GM12872 (cell line): ENCODE data around the gene CNGB1.
A peak's percentile ranks its signal among the peaks of the same experiment; 100 is the strongest.

Experiments used
- TF ChIP-seq, protein P1 (sequence below): IDR thresholded peaks from 3 replicates; pipeline ENCODE4 v1.5.1; 2011; ENCODE audit warnings: low read depth, mild to moderate bottlenecking, low read length, moderate library complexity; ENCODE audit not compliant: insufficient read depth

Gene CNGB1

DNA sequence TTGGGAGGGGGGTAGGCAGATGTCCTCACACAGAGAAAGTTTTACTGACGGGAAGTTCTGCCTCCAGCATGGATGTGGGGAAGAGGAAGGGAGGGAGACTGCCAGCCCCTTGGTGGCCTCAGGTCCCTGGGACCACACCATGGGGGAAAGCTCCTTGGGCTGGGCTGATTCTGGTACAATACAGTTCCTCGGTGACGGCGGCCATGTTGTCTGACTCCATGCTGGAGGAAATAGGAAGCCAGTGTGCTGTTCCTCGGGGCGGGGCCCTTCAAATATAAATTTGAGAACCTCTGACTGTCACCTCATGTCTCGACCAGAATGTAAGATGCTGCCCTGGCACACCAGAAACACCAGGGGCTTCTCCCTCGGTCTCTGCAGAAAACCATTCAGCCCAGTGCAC lies 66.8 kb downstream of the CNGB1 start:
- TF ChIP-seq, protein P1, sequence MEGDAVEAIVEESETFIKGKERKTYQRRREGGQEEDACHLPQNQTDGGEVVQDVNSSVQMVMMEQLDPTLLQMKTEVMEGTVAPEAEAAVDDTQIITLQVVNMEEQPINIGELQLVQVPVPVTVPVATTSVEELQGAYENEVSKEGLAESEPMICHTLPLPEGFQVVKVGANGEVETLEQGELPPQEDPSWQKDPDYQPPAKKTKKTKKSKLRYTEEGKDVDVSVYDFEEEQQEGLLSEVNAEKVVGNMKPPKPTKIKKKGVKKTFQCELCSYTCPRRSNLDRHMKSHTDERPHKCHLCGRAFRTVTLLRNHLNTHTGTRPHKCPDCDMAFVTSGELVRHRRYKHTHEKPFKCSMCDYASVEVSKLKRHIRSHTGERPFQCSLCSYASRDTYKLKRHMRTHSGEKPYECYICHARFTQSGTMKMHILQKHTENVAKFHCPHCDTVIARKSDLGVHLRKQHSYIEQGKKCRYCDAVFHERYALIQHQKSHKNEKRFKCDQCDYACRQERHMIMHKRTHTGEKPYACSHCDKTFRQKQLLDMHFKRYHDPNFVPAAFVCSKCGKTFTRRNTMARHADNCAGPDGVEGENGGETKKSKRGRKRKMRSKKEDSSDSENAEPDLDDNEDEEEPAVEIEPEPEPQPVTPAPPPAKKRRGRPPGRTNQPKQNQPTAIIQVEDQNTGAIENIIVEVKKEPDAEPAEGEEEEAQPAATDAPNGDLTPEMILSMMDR, result no peak

DNA sequence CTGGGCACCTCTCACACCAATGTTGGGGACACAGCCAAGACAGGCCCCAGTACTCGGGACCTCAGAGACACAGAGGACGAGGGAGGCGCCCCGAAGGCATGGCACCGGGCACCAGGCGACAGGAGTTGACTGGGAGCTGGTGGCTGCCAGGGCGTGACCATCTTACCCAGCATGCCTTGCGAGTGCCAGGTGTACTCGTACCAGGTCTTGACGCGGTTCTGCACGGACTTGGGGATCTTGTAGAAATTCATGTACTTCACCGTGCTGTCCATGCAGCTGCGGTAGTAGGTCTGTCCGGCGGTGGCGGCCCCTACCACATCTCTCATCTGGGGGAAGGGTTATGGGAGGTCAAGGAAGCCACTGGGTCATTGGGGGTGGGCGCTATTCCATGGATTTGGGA lies 67.3 kb downstream of the CNGB1 start:
- TF ChIP-seq, protein P1, result no peak

- TF ChIP-seq, protein P1, result no peak
Observed at GRCh38 chr16:57901480-57902069, 69.4 kb downstream of the CNGB1 start.

GRCh38 chr16:57900796-57901479 lies 70.0 kb downstream of the CNGB1 start:
- TF ChIP-seq, protein P1, result no peak

GRCh38 chr16:57899771-57900661 lies 70.9 kb downstream of the CNGB1 start:
- TF ChIP-seq, protein P1, result peak; percentile 94

- TF ChIP-seq, protein P1, result no peak
Observed at GRCh38 chr16:57898961-57899360, 72.0 kb downstream of the CNGB1 start.

DNA sequence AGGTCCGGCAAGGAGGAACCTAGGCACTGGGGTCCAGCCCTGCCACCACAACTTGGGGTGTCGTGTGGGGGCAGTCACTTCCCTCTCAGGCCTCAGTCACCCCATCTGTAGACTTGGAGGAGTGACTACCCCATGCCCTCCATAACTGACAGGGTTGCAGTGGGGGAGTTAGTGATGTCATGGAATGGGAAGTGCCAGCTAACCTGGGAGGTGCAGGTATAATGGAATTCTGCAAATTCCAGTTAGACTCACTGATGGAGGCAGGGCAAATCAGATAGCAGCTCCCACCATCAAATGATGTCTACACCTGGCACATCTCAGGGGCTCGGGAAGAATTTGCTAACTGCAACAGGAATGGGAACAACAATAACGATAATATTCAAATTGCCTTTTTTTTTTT lies 72.9 kb downstream of the CNGB1 start:
- TF ChIP-seq, protein P1, result no peak
